ENCODE measurements around the gene MYO5B. TPM values are rescaled to one million over a fixed set of nuclear protein-coding genes. Genes with fewer than 3 reads are reported as not detected.

The MYO5B gene
- total and polyA plus RNA-seq, 10 of the 15 experiments (the other 5 are each of a cell fraction or from before 2014, with no cell fraction given): 2.5 to 4.5 (median 3.3) TPM

DNA sequence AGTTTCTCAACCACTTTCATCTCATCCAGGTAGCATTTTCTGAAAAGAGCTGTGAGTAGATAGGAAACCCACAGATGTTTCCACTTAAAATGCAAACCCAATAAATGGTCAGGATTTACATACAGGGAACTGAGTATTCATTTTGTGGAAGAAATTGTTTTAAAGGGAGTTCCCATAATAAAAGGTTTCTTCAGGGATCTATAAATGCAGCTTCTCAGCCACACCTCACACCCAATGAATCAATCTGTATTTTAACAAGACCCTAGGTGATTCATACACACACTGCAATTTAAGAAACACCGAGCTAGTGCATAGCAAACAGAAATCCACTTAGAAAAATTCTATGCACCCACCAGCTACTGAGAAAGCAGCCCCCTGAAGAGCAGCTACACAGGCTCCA lies 241.6 kb downstream of the MYO5B start (continued):
- TF ChIP-seq, protein P1, sequence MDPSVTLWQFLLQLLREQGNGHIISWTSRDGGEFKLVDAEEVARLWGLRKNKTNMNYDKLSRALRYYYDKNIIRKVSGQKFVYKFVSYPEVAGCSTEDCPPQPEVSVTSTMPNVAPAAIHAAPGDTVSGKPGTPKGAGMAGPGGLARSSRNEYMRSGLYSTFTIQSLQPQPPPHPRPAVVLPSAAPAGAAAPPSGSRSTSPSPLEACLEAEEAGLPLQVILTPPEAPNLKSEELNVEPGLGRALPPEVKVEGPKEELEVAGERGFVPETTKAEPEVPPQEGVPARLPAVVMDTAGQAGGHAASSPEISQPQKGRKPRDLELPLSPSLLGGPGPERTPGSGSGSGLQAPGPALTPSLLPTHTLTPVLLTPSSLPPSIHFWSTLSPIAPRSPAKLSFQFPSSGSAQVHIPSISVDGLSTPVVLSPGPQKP (IDR thresholded peaks at IDR 0.05; ENCODE audit: low read depth, low read length): no peak
- no peak for TF ChIP-seq STAT3 (IDR thresholded peaks at IDR 0.05; ENCODE audit: low read depth, low read length)
- no peak for TF ChIP-seq ZNF622 (IDR thresholded peaks at IDR 0.05)
- TF ChIP-seq CBFB (IDR thresholded peaks at IDR 0.05; ENCODE audit: low read depth): no peak
- TF ChIP-seq, protein P2, sequence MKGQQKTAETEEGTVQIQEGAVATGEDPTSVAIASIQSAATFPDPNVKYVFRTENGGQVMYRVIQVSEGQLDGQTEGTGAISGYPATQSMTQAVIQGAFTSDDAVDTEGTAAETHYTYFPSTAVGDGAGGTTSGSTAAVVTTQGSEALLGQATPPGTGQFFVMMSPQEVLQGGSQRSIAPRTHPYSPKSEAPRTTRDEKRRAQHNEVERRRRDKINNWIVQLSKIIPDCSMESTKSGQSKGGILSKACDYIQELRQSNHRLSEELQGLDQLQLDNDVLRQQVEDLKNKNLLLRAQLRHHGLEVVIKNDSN (IDR thresholded peaks at IDR 0.05; ENCODE audit: borderline replicate concordance, extremely low read length, insufficient read depth, low read depth, low read length): no peak
- TF ChIP-seq, protein P3, sequence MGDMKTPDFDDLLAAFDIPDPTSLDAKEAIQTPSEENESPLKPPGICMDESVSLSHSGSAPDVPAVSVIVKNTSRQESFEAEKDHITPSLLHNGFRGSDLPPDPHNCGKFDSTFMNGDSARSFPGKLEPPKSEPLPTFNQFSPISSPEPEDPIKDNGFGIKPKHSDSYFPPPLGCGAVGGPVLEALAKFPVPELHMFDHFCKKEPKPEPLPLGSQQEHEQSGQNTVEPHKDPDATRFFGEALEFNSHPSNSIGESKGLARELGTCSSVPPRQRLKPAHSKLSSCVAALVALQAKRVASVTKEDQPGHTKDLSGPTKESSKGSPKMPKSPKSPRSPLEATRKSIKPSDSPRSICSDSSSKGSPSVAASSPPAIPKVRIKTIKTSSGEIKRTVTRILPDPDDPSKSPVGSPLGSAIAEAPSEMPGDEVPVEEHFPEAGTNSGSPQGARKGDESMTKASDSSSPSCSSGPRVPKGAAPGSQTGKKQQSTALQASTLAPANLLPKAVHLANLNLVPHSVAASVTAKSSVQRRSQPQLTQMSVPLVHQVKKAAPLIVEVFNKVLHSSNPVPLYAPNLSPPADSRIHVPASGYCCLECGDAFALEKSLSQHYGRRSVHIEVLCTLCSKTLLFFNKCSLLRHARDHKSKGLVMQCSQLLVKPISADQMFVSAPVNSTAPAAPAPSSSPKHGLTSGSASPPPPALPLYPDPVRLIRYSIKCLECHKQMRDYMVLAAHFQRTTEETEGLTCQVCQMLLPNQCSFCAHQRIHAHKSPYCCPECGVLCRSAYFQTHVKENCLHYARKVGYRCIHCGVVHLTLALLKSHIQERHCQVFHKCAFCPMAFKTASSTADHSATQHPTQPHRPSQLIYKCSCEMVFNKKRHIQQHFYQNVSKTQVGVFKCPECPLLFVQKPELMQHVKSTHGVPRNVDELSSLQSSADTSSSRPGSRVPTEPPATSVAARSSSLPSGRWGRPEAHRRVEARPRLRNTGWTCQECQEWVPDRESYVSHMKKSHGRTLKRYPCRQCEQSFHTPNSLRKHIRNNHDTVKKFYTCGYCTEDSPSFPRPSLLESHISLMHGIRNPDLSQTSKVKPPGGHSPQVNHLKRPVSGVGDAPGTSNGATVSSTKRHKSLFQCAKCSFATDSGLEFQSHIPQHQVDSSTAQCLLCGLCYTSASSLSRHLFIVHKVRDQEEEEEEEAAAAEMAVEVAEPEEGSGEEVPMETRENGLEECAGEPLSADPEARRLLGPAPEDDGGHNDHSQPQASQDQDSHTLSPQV (IDR thresholded peaks at IDR 0.05): no peak
- TF ChIP-seq, protein P4, sequence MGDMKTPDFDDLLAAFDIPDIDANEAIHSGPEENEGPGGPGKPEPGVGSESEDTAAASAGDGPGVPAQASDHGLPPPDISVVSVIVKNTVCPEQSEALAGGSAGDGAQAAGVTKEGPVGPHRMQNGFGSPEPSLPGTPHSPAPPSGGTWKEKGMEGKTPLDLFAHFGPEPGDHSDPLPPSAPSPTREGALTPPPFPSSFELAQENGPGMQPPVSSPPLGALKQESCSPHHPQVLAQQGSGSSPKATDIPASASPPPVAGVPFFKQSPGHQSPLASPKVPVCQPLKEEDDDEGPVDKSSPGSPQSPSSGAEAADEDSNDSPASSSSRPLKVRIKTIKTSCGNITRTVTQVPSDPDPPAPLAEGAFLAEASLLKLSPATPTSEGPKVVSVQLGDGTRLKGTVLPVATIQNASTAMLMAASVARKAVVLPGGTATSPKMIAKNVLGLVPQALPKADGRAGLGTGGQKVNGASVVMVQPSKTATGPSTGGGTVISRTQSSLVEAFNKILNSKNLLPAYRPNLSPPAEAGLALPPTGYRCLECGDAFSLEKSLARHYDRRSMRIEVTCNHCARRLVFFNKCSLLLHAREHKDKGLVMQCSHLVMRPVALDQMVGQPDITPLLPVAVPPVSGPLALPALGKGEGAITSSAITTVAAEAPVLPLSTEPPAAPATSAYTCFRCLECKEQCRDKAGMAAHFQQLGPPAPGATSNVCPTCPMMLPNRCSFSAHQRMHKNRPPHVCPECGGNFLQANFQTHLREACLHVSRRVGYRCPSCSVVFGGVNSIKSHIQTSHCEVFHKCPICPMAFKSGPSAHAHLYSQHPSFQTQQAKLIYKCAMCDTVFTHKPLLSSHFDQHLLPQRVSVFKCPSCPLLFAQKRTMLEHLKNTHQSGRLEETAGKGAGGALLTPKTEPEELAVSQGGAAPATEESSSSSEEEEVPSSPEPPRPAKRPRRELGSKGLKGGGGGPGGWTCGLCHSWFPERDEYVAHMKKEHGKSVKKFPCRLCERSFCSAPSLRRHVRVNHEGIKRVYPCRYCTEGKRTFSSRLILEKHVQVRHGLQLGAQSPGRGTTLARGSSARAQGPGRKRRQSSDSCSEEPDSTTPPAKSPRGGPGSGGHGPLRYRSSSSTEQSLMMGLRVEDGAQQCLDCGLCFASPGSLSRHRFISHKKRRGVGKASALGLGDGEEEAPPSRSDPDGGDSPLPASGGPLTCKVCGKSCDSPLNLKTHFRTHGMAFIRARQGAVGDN (IDR thresholded peaks at IDR 0.05): no peak
- TF ChIP-seq, protein P5, sequence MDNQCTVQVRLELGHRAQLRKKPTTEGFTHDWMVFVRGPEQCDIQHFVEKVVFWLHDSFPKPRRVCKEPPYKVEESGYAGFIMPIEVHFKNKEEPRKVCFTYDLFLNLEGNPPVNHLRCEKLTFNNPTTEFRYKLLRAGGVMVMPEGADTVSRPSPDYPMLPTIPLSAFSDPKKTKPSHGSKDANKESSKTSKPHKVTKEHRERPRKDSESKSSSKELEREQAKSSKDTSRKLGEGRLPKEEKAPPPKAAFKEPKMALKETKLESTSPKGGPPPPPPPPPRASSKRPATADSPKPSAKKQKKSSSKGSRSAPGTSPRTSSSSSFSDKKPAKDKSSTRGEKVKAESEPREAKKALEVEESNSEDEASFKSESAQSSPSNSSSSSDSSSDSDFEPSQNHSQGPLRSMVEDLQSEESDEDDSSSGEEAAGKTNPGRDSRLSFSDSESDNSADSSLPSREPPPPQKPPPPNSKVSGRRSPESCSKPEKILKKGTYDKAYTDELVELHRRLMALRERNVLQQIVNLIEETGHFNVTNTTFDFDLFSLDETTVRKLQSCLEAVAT (IDR thresholded peaks at IDR 0.05): no peak
